ENCODE data around the gene CSE1L. TPM values are rescaled to one million over a fixed set of nuclear protein-coding genes. Genes with fewer than 3 reads are reported as not detected.
"Not testable (repeated sequence)": the region's sequence is repeated elsewhere in the genome, so short reads cannot be mapped to it uniquely, and the experiment has no call there.

Gene CSE1L
- total RNA-seq, 2 experiments from 2014 or later = 30.0 to 30.1 TPM

- no peak overlapping the region for H3K27ac Mint-ChIP-seq
- peaks cover 76% of the 10 kb centered on the region for H3K36me3 Mint-ChIP-seq (ENCODE audit: low read depth)
- no peak for ATAC-seq (ENCODE audit: poor library complexity)
- no peaks in the 10 kb centered on the region for H3K9me3 ChIP-seq (ENCODE audit: control insufficient read depth in 1 of 2, insufficient read depth in 1 of 2, low read length in 2 of 2)
- H3K4me3 Mint-ChIP-seq = no peak overlapping the region
- intact Hi-C loops (cut with DNase I, micrococcal nuclease) = no loop called here
- peaks cover 75% of the 10 kb centered on the region for H3K36me3 ChIP-seq (ENCODE audit: insufficient read depth, low read length)
- H3K9me3 Mint-ChIP-seq = no peaks in the 10 kb centered on the region
- CTCF ChIA-PET = interaction anchor here (1.0 kb wide), 1 partner anchor 14 kb away, joined by 3 read pairs; no protein-coding TSS in a partner anchor
- no peak overlapping the region for H3K27ac ChIP-seq (ENCODE audit: low read depth in 1 of 2, low read length in 2 of 2)
- POLR2A ChIA-PET = interaction anchor here (1.4 kb wide), 1 partner anchor 17 kb away, joined by 3 read pairs; no protein-coding TSS in a partner anchor
- DNase-seq = no peak
- no peaks in the 10 kb centered on the region for H3K27me3 ChIP-seq (ENCODE audit: control insufficient read depth in 1 of 2, insufficient read depth in 2 of 2, low read length in 2 of 2)
- H3K4me1 ChIP-seq (ENCODE audit: insufficient read depth, low read length) = no peaks in the 10 kb centered on the region
- no peak overlapping the region for H3K4me3 ChIP-seq (ENCODE audit: low read length)
- no peaks in the 10 kb centered on the region for H3K27me3 Mint-ChIP-seq
- TF ChIP-seq CTCF (IDR thresholded peaks at IDR 0.05) = no peak
- no peaks in the 10 kb centered on the region for H3K4me1 Mint-ChIP-seq (ENCODE audit: low read depth)
Observed at GRCh38 chr20:49063279-49063678, 17.2 kb downstream of the CSE1L start.

- Histone ChIP-seq H3K36me3 (ENCODE audit: insufficient read depth, low read length) (peaks cover 83% of the 10 kb centered on the region), H3K9me3 (ENCODE audit: control insufficient read depth in 1 of 2, insufficient read depth in 1 of 2, low read length in 2 of 2) (no peaks in the 10 kb centered on the region), H3K4me1 (ENCODE audit: insufficient read depth, low read length) (no peaks in the 10 kb centered on the region), H3K4me3 (ENCODE audit: low read length) (no peak overlapping the region), H3K27ac (ENCODE audit: low read depth in 1 of 2, low read length in 2 of 2) (no peak overlapping the region), H3K27me3 (ENCODE audit: control insufficient read depth in 1 of 2, insufficient read depth in 2 of 2, low read length in 2 of 2) (no peaks in the 10 kb centered on the region)
- H3K36me3 Mint-ChIP-seq (ENCODE audit: low read depth) = peaks cover 90% of the 10 kb centered on the region
- H3K27ac Mint-ChIP-seq = no peak overlapping the region
- no peak for DNase-seq
- no peak for ATAC-seq (ENCODE audit: poor library complexity)
- TF ChIP-seq CTCF (IDR thresholded peaks at IDR 0.05) = no peak
- intact Hi-C loops (cut with DNase I, micrococcal nuclease) = loop anchor here in 1 of 2 experiments (5.0 kb wide), 1 partner anchor 52 kb away; no protein-coding TSS in a partner anchor
- ChIA-PET POLR2A (no interaction called here), CTCF (no interaction called here)
- H3K4me3 Mint-ChIP-seq = no peak overlapping the region
- no peaks in the 10 kb centered on the region for H3K27me3 Mint-ChIP-seq
- H3K4me1 Mint-ChIP-seq (ENCODE audit: low read depth) = no peaks in the 10 kb centered on the region
- no peaks in the 10 kb centered on the region for H3K9me3 Mint-ChIP-seq
Observed at GRCh38 chr20:49074521-49074920, 28.4 kb downstream of the CSE1L start.

GRCh38 chr20:49078310-49078709 is 32.2 kb downstream of the CSE1L start:
- DNase-seq = no peak
- H3K4me3 ChIP-seq (ENCODE audit: low read length) = no peak overlapping the region
- Mint-ChIP-seq H3K36me3 (ENCODE audit: low read depth) (peaks cover 85% of the 10 kb centered on the region), H3K27me3 (no peaks in the 10 kb centered on the region), H3K27ac (no peak overlapping the region), H3K9me3 (no peaks in the 10 kb centered on the region), H3K4me1 (ENCODE audit: low read depth) (peaks cover 5% of the 10 kb centered on the region), H3K4me3 (no peak overlapping the region)
- TF ChIP-seq CTCF (IDR thresholded peaks at IDR 0.05) = no peak
- ChIA-PET CTCF (interaction anchor here (0.7 kb wide), 1 partner anchor 61 kb away, joined by 3 read pairs; no protein-coding TSS in a partner anchor), POLR2A (interaction anchor here (1.2 kb wide), 1 partner anchor 32 kb away, joined by 4 read pairs; the partner anchor contains the start of gene CSE1L)
- intact Hi-C loops (cut with DNase I, micrococcal nuclease) = no loop called here
- no peak for ATAC-seq (ENCODE audit: poor library complexity)
- H3K9me3 ChIP-seq (ENCODE audit: control insufficient read depth in 1 of 2, insufficient read depth in 1 of 2, low read length in 2 of 2) = no peaks in the 10 kb centered on the region
- H3K27me3 ChIP-seq (ENCODE audit: control insufficient read depth in 1 of 2, insufficient read depth in 2 of 2, low read length in 2 of 2) = no peaks in the 10 kb centered on the region
- no peak overlapping the region for H3K27ac ChIP-seq (ENCODE audit: low read depth in 1 of 2, low read length in 2 of 2)
- H3K4me1 ChIP-seq (ENCODE audit: insufficient read depth, low read length) = no peaks in the 10 kb centered on the region
- peaks cover 80% of the 10 kb centered on the region for H3K36me3 ChIP-seq (ENCODE audit: insufficient read depth, low read length)

- H3K4me3 Mint-ChIP-seq; POLR2A ChIA-PET; H3K4me1 Mint-ChIP-seq (ENCODE audit: low read depth); H3K4me1 ChIP-seq (ENCODE audit: insufficient read depth, low read length); H3K27ac ChIP-seq (ENCODE audit: low read depth in 1 of 2, low read length in 2 of 2); H3K27ac Mint-ChIP-seq; ATAC-seq (ENCODE audit: poor library complexity); H3K27me3 ChIP-seq (ENCODE audit: control insufficient read depth in 1 of 2, insufficient read depth in 2 of 2, low read length in 2 of 2); H3K27me3 Mint-ChIP-seq; intact Hi-C loops (cut with DNase I, micrococcal nuclease); H3K4me3 ChIP-seq (ENCODE audit: low read length); CTCF ChIA-PET; H3K9me3 Mint-ChIP-seq; DNase-seq; H3K9me3 ChIP-seq (ENCODE audit: control insufficient read depth in 1 of 2, insufficient read depth in 1 of 2, low read length in 2 of 2): not testable (repeated sequence)
- peaks cover 82% of the 10 kb centered on the region for H3K36me3 Mint-ChIP-seq (ENCODE audit: low read depth)
- peaks cover 84% of the 10 kb centered on the region for H3K36me3 ChIP-seq (ENCODE audit: insufficient read depth, low read length)
Observed at GRCh38 chr20:49082295-49082694, 36.2 kb downstream of the CSE1L start.

Data from CD4-positive, alpha-beta T cell (primary cell).